MM.1S (cell line): ENCODE results near the gene MEST.

ENCODE experiments used
- DNase-seq: peaks from one replicate; pipeline ENCODE4 v3.0.0-alpha.2; 2015
- H2AFZ ChIP-seq: fragments of 300-600 bp; sonication (generic); 2 replicates; pipeline ENCODE4 v1.6.0; 2016; ENCODE audit warnings: antibody characterized with exemption, low read length
- H3F3A ChIP-seq: fragments of 300-600 bp; sonication (generic); 2 replicates; pipeline ENCODE4 v1.6.1; 2016; ENCODE audit warnings: mild to moderate bottlenecking, antibody characterized with exemption, low read length, moderate library complexity, mixed read lengths; ENCODE audit not compliant: insufficient read depth
- H3K27ac ChIP-seq: fragments of 300-600 bp; sonication (generic); 2 replicates; pipeline ENCODE4 v1.5.1; 2016; ENCODE audit warnings: mild to moderate bottlenecking, low read length
- H3K27me3 ChIP-seq: fragments of 300-600 bp; sonication (generic); replicated peaks from 2 replicates; pipeline ENCODE4 v1.6.0; 2016; ENCODE audit warnings: low read length; ENCODE audit not compliant: insufficient read depth
- H3K36me3 ChIP-seq: fragments of 300-600 bp; sonication (generic); replicated peaks from 2 replicates; pipeline ENCODE4 v1.6.1; 2016; ENCODE audit warnings: mild to moderate bottlenecking, low read length, mixed read lengths; ENCODE audit not compliant: insufficient read depth
- H3K4me1 ChIP-seq: fragments of 300-600 bp; sonication (generic); 2 replicates; pipeline ENCODE4 v1.6.1; 2016; ENCODE audit warnings: low read length, mixed read lengths
- H3K4me2 ChIP-seq: fragments of 300-600 bp; sonication (generic); 2 replicates; pipeline ENCODE4 v1.6.0; 2016; ENCODE audit warnings: low read depth, low read length
- H3K4me3 ChIP-seq: fragments of 300-600 bp; sonication (generic); 2 replicates; pipeline ENCODE4 v1.5.1; 2016; ENCODE audit warnings: low read length, mixed read lengths
- H3K79me2 ChIP-seq: fragments of 300-600 bp; sonication (generic); 2 replicates; pipeline ENCODE4 v1.6.1; 2016; ENCODE audit warnings: mixed run types, low read length, mixed read lengths
- H3K9ac ChIP-seq: fragments of 300-600 bp; sonication (generic); 2 replicates; pipeline ENCODE4 v1.6.1; 2016; ENCODE audit warnings: low read length, mixed read lengths
- H3K9me2 ChIP-seq: fragments of 300-600 bp; sonication (generic); replicated peaks from 2 replicates; pipeline ENCODE4 v1.6.1; 2016; ENCODE audit warnings: mild to moderate bottlenecking, low read length, mixed read lengths; ENCODE audit not compliant: insufficient read depth
- H3K9me3 ChIP-seq: fragments of 300-600 bp; sonication (generic); replicated peaks from 2 replicates; pipeline ENCODE4 v1.6.1; 2016; ENCODE audit warnings: mild to moderate bottlenecking, low read length, mixed read lengths; ENCODE audit not compliant: insufficient read depth
- H4K20me1 ChIP-seq: fragments of 300-600 bp; sonication (generic); 2 replicates; pipeline ENCODE4 v1.6.1; 2016; ENCODE audit warnings: mild to moderate bottlenecking, low read length, moderate library complexity, mixed read lengths; ENCODE audit not compliant: insufficient read depth
- EZH2 ChIP-seq: fragments of 300-600 bp; sonication (generic); optimal IDR thresholded peaks from 2 replicates; pipeline ENCODE3; 2017; ENCODE audit warnings: low read depth, mild to moderate bottlenecking, antibody characterized with exemption, low read length, mixed read lengths
- EZH2phosphoT487 ChIP-seq: fragments of 300-600 bp; sonication (generic); IDR thresholded peaks from 2 replicates; pipeline ENCODE4 v1.6.1; 2018; ENCODE audit warnings: antibody characterized with exemption, low read length
- TF ChIP-seq, protein P1 (sequence below): fragments of 300-600 bp; sonication (generic); IDR thresholded peaks from 2 replicates; pipeline ENCODE4 v1.5.1; 2016; ENCODE audit warnings: antibody characterized with exemption, low read length, mixed read lengths

The MEST gene

GRCh38 chr7:130454959-130455358 lies 36.9 kb upstream of the MEST start:
- no peak overlapping the region for H2AFZ ChIP-seq
- H3K9me2 ChIP-seq: no peaks in the 10 kb centered on the region
- no peaks in the 10 kb centered on the region for H4K20me1 ChIP-seq
- no peaks in the 10 kb centered on the region for H3F3A ChIP-seq
- H3K4me3 ChIP-seq: no peak overlapping the region
- no peak overlapping the region for H3K27ac ChIP-seq
- no peaks in the 10 kb centered on the region for H3K9me3 ChIP-seq
- H3K36me3 ChIP-seq: no peaks in the 10 kb centered on the region
- H3K79me2 ChIP-seq: no peaks in the 10 kb centered on the region
- no peaks in the 10 kb centered on the region for H3K27me3 ChIP-seq
- DNase-seq: no peak
- no peak overlapping the region for H3K9ac ChIP-seq
- no peak overlapping the region for H3K4me2 ChIP-seq
- no peak for TF ChIP-seq EZH2
- TF ChIP-seq, protein P1, sequence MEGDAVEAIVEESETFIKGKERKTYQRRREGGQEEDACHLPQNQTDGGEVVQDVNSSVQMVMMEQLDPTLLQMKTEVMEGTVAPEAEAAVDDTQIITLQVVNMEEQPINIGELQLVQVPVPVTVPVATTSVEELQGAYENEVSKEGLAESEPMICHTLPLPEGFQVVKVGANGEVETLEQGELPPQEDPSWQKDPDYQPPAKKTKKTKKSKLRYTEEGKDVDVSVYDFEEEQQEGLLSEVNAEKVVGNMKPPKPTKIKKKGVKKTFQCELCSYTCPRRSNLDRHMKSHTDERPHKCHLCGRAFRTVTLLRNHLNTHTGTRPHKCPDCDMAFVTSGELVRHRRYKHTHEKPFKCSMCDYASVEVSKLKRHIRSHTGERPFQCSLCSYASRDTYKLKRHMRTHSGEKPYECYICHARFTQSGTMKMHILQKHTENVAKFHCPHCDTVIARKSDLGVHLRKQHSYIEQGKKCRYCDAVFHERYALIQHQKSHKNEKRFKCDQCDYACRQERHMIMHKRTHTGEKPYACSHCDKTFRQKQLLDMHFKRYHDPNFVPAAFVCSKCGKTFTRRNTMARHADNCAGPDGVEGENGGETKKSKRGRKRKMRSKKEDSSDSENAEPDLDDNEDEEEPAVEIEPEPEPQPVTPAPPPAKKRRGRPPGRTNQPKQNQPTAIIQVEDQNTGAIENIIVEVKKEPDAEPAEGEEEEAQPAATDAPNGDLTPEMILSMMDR: no peak
- TF ChIP-seq EZH2phosphoT487: no peak
- peaks cover 6% of the 10 kb centered on the region; the same call in 1 of the 2 replicates for H3K4me1 ChIP-seq

- Histone ChIP-seq H3F3A (no peaks in the 10 kb centered on the region), H3K9ac (no peak overlapping the region), H3K79me2 (no peaks in the 10 kb centered on the region), H3K4me3 (no peak overlapping the region), H4K20me1 (no peaks in the 10 kb centered on the region), H3K36me3 (no peaks in the 10 kb centered on the region), H3K27ac (no peak overlapping the region), H3K4me2 (peak overlapping the region; percentile 28), H2AFZ (no peak overlapping the region), H3K27me3 (no peaks in the 10 kb centered on the region), H3K9me2 (no peaks in the 10 kb centered on the region), H3K9me3 (no peaks in the 10 kb centered on the region), H3K4me1 (peaks cover 6% of the 10 kb centered on the region; the same call in 1 of the 2 replicates)
- DNase-seq: peak; percentile 88
- no peak for TF ChIP-seq EZH2phosphoT487
These were observed 33.6 kb upstream of the MEST start for GRCh38 chr7:130458257-130458656.

GRCh38 chr7:130461272-130461671 lies 30.6 kb upstream of the MEST start:
- no peaks in the 10 kb centered on the region for H4K20me1 ChIP-seq
- no peak overlapping the region for H3K27ac ChIP-seq
- no peak overlapping the region for H3K4me2 ChIP-seq
- H3K4me3 ChIP-seq: no peak overlapping the region
- no peaks in the 10 kb centered on the region for H3K79me2 ChIP-seq
- TF ChIP-seq, protein P1: no peak
- no peak for TF ChIP-seq EZH2phosphoT487
- no peak for TF ChIP-seq EZH2
- no peaks in the 10 kb centered on the region for H3F3A ChIP-seq
- H2AFZ ChIP-seq: no peak overlapping the region
- H3K36me3 ChIP-seq: no peaks in the 10 kb centered on the region
- H3K9ac ChIP-seq: no peak overlapping the region
- no peaks in the 10 kb centered on the region for H3K27me3 ChIP-seq
- H3K9me3 ChIP-seq: no peaks in the 10 kb centered on the region
- H3K9me2 ChIP-seq: no peaks in the 10 kb centered on the region
- DNase-seq: no peak
- peaks cover 6% of the 10 kb centered on the region; the same call in 1 of the 2 replicates for H3K4me1 ChIP-seq

GRCh38 chr7:130463553-130464434 lies 28.1 kb upstream of the MEST start:
- no peaks in the 10 kb centered on the region for H3K36me3 ChIP-seq
- no peaks in the 10 kb centered on the region for H3K79me2 ChIP-seq
- no peaks in the 10 kb centered on the region for H3F3A ChIP-seq
- H3K27ac ChIP-seq: no peak overlapping the region
- H3K27me3 ChIP-seq: no peaks in the 10 kb centered on the region
- H3K9ac ChIP-seq: no peak overlapping the region
- H3K4me2 ChIP-seq: no peak overlapping the region
- no peak for DNase-seq
- no peaks in the 10 kb centered on the region for H3K9me2 ChIP-seq
- no peaks in the 10 kb centered on the region for H3K4me1 ChIP-seq
- no peak overlapping the region for H3K4me3 ChIP-seq
- no peak overlapping the region for H2AFZ ChIP-seq
- H4K20me1 ChIP-seq: no peaks in the 10 kb centered on the region
- TF ChIP-seq EZH2 (no peak), EZH2phosphoT487 (no peak)
- TF ChIP-seq, protein P1: no peak
- no peaks in the 10 kb centered on the region for H3K9me3 ChIP-seq
